Anterior cingulate cortex (tissue), 58 donors: ENCODE results near the gene HCRT.
"Not testable (repeated sequence)": the region's sequence is repeated elsewhere in the genome, so short reads cannot be mapped to it uniquely, and the experiment has no call there.

ENCODE experiments used
- DNase-seq, 58 donors: peaks; one replicate each; lab custom pipeline; 2025; lab: John Stamatoyannopoulos, UW

Gene HCRT, protein sequence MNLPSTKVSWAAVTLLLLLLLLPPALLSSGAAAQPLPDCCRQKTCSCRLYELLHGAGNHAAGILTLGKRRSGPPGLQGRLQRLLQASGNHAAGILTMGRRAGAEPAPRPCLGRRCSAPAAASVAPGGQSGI

GRCh38 chr17:42184713-42185620 lies at the start of gene HCRT:
TSS of gene HCRT (minus strand) at chr17:42185452. CDS start at chr17:42185365, 87 bp downstream.
- DNase-seq: peak in 1 of 58 donors; percentile 26

GRCh38 chr17:42233994-42234393 lies 48.7 kb upstream of the HCRT start:
- DNase-seq: no peak

GRCh38 chr17:42233156-42233555 lies 47.9 kb upstream of the HCRT start:
- DNase-seq: no peak

GRCh38 chr17:42230225-42230624 lies 45.0 kb upstream of the HCRT start:
- DNase-seq: no peak

- no peak for DNase-seq
These were observed 42.8 kb upstream of the HCRT start for GRCh38 chr17:42227849-42228700.

GRCh38 chr17:42225646-42226045 lies 40.4 kb upstream of the HCRT start:
- no peak for DNase-seq

- no peak for DNase-seq
These were observed 39.4 kb upstream of the HCRT start for GRCh38 chr17:42224651-42225050.

- DNase-seq: peak in 15 of 58 donors; percentile 0 to 38 (median 10)
These were observed 36.9 kb upstream of the HCRT start for GRCh38 chr17:42221886-42222745.

DNA sequence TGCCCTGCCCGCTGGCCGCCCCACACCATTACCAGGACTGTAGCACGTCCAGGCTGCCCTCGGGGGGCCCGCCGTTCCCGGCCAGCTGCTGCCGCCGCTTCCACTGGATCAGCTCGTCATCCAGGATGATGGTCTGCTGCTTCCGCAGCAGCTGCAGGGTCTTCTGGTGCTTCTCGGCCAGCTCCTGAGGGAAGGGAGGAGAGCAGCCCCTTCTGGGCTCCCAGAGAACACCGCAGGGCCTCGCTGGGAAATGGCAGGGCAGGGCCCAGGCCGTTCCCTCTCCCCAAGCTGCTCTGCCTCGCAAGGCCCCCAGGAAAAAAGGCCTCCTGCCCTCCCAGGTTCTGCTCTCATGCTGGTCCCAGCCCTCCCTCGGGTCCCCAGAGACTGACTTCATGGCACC lies 34.0 kb upstream of the HCRT start:
- not testable (repeated sequence) for DNase-seq

DNA sequence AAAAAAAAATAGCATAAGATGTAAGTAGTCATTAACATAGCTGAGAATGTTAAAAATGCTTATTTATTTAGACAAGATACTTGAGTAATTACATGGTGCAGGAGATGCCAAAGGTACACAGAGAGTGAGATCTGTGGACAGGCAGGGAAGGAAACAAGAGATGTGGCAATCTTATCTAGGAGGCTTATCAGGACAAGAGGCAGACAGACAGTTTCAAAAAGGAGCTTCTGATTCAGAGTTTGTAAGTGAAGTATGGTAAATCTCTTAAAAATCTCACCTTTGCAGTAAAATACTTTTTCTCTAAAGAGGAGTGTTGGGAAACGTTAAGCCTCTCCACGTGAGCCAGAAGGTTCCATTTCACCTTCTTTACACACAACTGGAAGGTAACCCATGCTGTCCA lies 28.9 kb upstream of the HCRT start:
- DNase-seq: no peak

GRCh38 chr17:42212382-42212781 lies 27.1 kb upstream of the HCRT start:
- no peak for DNase-seq

DNA sequence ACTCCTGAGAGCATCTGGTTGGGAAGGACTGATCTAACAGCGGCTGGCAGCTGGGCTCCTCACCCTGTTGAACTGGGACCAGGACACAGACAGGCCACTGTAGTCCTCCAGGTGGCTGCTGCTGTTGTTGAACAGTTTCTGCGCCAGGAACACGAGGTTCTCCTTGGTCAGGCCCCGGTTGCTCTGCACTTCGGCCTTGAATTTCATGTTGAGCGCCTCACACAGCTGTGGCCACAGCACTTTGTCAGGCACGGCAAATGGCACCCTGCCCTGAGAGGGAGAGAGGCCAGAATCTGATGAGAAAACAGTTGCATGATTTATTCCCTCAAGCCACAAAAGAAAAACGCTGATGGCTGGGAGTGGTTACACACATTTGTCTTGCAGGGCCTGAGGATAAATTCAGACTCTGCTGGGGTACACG lies 26.7 kb upstream of the HCRT start:
- peak in 51 of 58 donors; percentile 8 to 85 (median 59) for DNase-seq

- no peak for DNase-seq
These were observed 24.8 kb upstream of the HCRT start for GRCh38 chr17:42210046-42210445.

GRCh38 chr17:42206153-42206612 lies 20.9 kb upstream of the HCRT start:
- DNase-seq: not testable (repeated sequence)

GRCh38 chr17:42203354-42203753 lies 18.1 kb upstream of the HCRT start:
- no peak for DNase-seq

- DNase-seq: no peak
These were observed 17.4 kb upstream of the HCRT start for GRCh38 chr17:42202696-42203095.

DNA sequence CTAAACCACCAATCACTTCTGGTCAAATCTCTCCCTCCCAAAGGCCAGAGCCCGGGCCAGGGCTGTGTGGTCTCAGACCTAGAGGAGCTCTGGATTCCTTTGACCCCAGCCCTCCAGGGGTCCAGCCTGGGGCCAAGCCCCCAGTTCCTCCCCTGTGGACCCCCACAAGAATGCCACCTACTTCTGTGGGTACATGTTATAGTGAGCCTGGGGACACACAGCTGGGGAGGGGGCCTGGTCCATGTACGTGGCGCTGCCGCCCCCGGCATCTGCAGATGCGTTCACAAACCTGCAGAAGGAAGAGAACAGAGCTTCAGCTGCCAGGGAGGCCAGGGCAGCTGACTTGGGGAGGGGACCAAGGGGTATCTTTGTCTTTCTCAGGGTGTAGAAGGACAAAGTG lies 16.9 kb upstream of the HCRT start:
- no peak for DNase-seq

DNA sequence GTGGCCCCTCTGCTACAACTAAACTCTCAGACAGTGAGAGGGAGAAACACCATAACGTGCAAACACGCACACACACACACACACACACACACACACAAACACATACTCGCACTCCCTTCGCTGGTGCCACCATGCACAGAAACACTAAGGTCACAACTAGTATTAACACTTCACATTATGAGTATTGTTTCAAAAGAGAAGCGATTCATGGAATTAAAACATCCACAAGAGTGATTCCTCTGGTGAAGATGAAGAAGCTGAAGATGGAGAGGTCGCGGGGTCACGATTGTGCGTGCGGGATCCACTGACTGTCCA lies 16.2 kb upstream of the HCRT start:
- no peak for DNase-seq

DNA sequence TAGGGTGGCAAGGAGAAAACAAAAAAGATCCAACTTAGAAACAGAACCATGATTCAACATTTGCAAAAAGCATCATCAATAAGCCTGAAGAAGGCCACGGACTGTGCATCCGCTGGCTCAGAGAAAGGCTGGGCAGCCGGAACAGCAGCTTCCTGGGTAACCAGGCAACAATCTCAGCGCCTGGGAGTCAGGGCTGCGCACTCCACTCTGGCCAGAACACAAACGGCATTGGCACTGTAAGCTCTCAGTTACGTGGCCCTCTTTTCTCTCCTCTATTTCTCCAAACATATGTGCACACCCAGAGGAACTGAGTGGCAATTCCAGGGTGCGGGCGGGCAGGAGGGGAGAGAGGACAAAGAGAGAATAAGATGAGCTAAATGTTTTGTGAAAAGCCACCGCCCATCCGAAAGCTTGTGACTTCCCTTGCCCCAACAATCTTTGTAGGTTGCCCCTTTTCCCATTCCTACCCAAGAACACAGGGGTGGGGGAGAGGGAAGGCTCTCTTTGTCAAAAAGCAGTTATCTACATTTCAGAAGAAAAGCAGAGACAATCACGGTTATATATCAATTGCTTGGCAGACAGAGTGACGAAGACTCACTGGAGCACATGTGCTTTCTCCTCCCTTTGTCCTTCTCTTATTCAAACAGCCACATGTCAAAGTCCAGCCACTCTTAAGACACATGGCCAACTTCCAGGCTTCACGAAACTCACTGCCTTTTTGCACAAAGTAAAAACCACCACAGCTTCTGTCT lies 15.6 kb upstream of the HCRT start:
- DNase-seq: peak in 34 of 58 donors; percentile 8 to 66 (median 30)
